ENCODE measurements around the gene RGS7. TPM values are rescaled to one million over a fixed set of nuclear protein-coding genes. Genes with fewer than 3 reads are reported as not detected.
"Not testable (repeated sequence)": the region's sequence is repeated elsewhere in the genome, so short reads cannot be mapped to it uniquely, and the experiment has no call there.

Gene RGS7
- total RNA-seq, 1 donor: under 0.01 TPM

DNA sequence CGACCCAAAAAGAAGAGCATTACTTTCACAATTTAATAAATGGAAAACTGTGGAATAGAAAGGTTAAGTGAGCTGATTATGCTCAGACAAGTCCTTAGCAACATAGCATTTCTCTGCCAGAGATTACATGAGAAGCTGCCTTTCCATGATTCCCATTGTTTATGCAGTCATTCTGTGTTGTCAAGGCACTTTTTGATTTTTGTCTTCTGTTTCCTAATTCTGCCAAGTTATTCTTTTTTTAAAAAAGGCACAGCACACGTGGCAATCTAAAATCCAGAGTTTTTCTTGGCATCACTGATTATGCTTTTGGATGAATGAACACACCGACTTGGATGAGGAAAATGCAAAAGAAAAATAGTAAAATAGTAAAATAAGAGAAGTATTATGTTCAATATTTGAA, 185.0 kb downstream of the RGS7 start:
- Histone ChIP-seq H3K9me3 (ENCODE audit: low read depth, low read length) (no peaks in the 10 kb centered on the region), H3K27me3 (ENCODE audit: insufficient read depth, low read length) (no peaks in the 10 kb centered on the region), H3K4me3 (ENCODE audit: low read length) (no peak overlapping the region), H3K4me1 (ENCODE audit: insufficient read depth, low read length) (no peaks in the 10 kb centered on the region)

DNA sequence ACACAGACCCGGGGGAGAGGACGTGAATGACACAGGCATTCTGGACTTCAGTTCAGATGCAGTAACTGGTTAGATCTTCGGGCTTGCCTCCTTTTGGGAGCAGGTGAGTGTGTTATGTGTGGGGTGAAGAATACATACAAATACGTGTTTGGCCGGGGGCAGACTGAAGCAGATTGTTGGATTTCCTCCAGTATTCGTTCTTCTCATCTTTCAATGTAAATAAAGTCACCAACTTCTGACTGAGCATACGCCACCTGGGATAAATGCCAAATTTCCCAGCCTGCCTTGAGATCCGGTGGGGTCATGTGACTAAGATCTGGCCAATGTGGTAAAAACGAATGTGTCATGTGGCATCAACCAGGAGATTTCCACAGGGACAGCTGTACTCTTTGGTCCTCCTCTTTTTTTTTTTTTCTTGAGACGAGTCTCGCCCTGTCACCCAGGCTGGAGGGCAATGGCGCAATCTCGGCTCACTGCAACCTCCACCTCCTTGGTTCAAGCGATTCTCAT, 189.8 kb downstream of the RGS7 start:
- no peaks in the 10 kb centered on the region for H3K4me1 ChIP-seq (ENCODE audit: insufficient read depth, low read length)
- no peaks in the 10 kb centered on the region for H3K27me3 ChIP-seq (ENCODE audit: insufficient read depth, low read length)
- no peak overlapping the region for H3K4me3 ChIP-seq (ENCODE audit: low read length)
- H3K9me3 ChIP-seq (ENCODE audit: low read depth, low read length): no peaks in the 10 kb centered on the region

DNA sequence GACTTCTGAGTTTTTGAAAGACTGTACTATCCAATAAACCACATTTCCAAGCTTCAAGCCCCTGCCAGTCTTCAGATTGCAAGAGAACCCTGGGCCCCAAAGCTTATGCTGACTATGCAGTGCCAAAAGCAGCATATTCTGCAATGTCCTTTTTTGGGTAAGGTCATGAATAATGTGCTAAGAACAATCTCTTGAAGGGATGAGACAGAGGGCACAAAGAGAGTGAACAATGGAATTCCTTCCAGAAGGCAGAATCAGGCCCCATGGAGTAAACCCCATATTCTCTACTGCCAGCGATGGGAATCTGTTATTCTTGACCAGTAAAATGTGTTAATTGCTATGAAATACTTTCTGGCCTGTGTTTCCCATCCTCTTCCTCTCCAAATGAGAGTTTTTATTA, 190.4 kb downstream of the RGS7 start:
- Histone ChIP-seq H3K9me3 (ENCODE audit: low read depth, low read length) (no peaks in the 10 kb centered on the region), H3K4me3 (ENCODE audit: low read length) (no peak overlapping the region), H3K27me3 (ENCODE audit: insufficient read depth, low read length) (no peaks in the 10 kb centered on the region), H3K4me1 (ENCODE audit: insufficient read depth, low read length) (no peaks in the 10 kb centered on the region)

DNA sequence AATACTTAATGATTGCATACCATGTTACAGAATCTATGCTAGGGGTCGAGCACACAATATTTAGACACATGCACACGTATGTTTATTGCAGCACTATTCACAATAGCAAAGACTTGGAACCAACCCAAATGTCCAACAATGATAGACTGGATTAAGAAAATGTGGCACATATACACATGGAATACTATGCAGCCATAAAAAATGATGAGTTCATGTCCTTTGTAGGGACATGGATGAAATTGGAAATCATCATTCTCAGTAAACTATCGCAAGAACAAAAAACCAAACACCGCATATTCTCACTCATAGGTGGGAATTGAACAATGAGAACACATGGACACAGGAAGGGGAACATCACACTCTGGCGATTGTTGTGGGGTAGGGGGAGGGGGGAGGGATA, 191.7 kb downstream of the RGS7 start:
- H3K4me1 ChIP-seq (ENCODE audit: insufficient read depth, low read length); H3K4me3 ChIP-seq (ENCODE audit: low read length); H3K9me3 ChIP-seq (ENCODE audit: low read depth, low read length); H3K27me3 ChIP-seq (ENCODE audit: insufficient read depth, low read length): not testable (repeated sequence)

DNA sequence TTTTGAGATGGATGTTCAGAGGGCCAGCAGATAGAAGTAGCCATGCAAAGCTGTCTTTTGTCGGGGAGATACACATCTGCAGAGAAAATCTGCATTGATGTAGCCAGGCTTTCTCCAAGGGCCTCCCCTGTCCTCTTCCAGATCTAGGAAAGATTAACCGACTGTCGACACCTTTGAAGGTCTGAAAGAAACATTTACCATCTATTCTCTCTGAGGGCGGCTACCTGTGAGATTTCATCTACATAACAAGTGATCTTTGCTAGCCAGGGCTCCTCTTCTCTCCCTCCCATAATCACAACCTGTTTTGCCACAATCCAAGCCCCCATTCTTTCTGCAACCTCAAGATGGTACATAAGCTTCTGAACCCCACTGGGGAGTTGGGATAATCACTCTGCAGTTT, 193.6 kb downstream of the RGS7 start:
- H3K4me1 ChIP-seq (ENCODE audit: insufficient read depth, low read length): no peaks in the 10 kb centered on the region
- H3K27me3 ChIP-seq (ENCODE audit: insufficient read depth, low read length): no peaks in the 10 kb centered on the region
- H3K4me3 ChIP-seq (ENCODE audit: low read length): no peak overlapping the region
- no peaks in the 10 kb centered on the region for H3K9me3 ChIP-seq (ENCODE audit: low read depth, low read length)

DNA sequence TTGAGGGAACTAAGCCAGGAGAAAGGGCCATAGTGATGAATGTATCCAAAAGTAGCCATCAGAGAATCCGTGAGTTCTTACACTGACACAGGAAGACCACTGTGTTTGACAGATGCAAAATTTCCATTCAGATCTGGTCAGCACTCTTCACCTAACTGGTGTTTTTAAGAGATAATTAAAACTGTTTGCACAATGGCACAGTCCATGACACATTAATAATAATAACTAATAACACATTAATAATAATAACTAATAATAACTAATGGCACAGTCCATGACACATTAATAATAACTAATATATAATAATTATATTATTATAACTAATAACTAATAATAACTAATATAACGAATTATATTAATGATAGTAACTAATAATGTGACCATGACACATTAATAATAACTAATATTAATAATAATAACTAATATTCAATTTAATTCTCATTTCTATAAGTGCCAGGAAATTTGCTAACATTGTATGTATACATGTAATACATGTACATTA, 195.8 kb downstream of the RGS7 start:
- Histone ChIP-seq H3K4me3 (ENCODE audit: low read length) (no peak overlapping the region), H3K4me1 (ENCODE audit: insufficient read depth, low read length) (no peaks in the 10 kb centered on the region), H3K27me3 (ENCODE audit: insufficient read depth, low read length) (no peaks in the 10 kb centered on the region), H3K9me3 (ENCODE audit: low read depth, low read length) (no peaks in the 10 kb centered on the region)

DNA sequence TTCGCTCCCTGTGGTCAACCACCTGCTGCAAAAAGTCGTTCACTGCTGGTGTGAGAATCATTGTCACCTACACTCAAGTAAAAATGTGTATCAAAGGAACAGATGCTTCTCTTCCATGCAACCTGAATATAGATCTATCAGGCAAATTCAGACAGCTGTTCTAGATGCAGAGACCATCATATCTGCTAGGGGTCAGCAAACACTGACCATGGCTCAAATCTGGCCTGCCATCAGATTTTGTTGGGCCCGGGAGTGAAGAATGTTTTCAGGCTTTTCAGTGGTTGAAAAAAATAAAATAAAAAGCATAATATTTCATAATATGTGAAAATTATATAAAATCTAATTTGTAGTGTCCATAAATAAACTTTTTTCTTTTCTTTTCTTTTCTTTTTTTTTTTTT, 199.6 kb downstream of the RGS7 start:
- H3K4me1 ChIP-seq (ENCODE audit: insufficient read depth, low read length): no peaks in the 10 kb centered on the region
- H3K27me3 ChIP-seq (ENCODE audit: insufficient read depth, low read length): no peaks in the 10 kb centered on the region
- no peaks in the 10 kb centered on the region for H3K9me3 ChIP-seq (ENCODE audit: low read depth, low read length)
- H3K4me3 ChIP-seq (ENCODE audit: low read length): no peak overlapping the region

DNA sequence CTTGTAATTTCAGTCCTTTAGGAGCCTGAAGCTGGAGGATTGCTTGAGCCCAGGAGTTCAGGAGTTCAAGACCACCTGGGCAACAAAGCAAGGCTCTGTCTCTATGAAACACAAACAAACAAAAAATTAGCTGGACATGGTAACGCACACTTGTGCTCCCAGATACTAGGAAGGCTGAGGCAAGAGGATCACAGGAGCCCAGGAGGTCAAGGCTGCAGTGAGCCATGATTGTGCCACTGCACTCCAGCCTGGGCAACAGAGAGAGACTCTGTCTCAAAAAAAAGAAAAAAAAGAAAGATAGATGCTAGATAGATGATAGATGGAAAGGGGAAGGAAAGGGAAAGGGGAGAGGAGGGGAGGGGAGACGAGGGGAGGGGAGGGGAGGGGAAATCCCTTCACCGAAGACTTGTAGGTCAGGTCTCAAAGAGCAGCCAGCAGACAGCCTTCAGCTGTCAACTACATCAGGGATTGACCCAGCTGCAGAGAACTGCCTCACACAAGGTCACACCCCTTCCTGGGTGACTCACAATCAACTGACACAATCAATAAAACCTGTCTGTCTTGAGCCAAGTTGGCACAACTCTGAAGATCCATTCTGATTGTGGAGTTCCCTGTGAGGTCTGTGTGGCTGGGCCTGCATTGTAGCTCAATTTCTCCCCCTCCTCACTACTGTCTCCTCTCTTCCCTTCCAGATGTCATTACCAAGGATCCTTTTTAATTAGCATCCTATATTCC, 200.6 kb downstream of the RGS7 start:
- Histone ChIP-seq H3K4me1 (ENCODE audit: insufficient read depth, low read length) (no peaks in the 10 kb centered on the region), H3K27me3 (ENCODE audit: insufficient read depth, low read length) (no peaks in the 10 kb centered on the region), H3K4me3 (ENCODE audit: low read length) (no peak overlapping the region), H3K9me3 (ENCODE audit: low read depth, low read length) (no peaks in the 10 kb centered on the region)

DNA sequence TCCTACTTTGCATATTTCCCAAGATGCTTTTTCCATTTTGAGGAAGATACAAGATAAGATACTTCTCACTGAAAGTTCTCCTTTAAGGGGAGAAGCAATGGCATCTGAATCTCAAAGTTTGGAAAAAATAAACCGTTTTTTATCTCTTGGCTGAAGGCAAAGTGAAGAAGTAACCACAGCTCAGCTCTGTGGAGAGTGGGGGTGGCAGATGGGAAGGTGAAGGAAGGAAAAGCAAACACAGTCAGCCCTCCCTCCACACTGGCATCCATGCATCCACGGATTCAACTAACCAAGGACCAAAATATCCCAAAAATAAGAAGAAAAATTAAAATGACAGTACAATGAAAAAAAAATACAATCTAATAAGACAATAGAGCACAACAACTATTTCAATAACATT, 211.1 kb downstream of the RGS7 start:
- Histone ChIP-seq H3K4me3 (ENCODE audit: low read length) (no peak overlapping the region), H3K9me3 (ENCODE audit: low read depth, low read length) (no peaks in the 10 kb centered on the region), H3K4me1 (ENCODE audit: insufficient read depth, low read length) (no peaks in the 10 kb centered on the region), H3K27me3 (ENCODE audit: insufficient read depth, low read length) (no peaks in the 10 kb centered on the region)

DNA sequence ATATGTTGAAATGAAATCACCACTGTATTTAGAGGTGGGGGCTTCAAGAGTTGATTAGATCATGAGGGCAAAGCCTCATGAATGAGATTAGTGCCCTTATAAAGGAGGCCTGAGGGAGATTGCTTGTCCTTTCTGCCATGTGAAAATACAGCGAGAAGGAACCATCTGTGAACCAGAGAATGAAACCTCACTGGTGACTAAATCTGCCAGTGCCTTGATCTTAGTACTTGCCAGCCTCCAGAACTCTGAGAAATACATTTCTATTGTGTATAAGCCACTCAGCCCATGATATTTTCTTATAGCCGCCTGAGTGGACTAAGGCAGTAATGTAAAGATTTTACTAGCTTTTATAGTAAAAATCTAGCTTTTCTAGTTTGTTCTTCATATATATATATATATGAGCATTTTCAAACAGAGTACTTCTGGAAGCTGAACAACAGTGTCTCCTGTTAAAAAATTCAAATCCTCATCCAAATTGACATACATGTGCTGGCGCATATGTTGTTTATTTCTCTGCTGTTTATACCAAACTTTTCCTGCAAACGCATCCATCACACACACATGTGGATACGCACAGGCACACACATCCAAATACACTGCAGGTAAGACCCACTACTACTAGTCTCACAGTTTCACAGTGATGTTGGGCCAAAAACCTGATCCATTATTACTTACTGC, 213.1 kb downstream of the RGS7 start:
- Histone ChIP-seq H3K4me1 (ENCODE audit: insufficient read depth, low read length) (no peaks in the 10 kb centered on the region), H3K9me3 (ENCODE audit: low read depth, low read length) (no peaks in the 10 kb centered on the region), H3K4me3 (ENCODE audit: low read length) (no peak overlapping the region), H3K27me3 (ENCODE audit: insufficient read depth, low read length) (no peaks in the 10 kb centered on the region)

DNA sequence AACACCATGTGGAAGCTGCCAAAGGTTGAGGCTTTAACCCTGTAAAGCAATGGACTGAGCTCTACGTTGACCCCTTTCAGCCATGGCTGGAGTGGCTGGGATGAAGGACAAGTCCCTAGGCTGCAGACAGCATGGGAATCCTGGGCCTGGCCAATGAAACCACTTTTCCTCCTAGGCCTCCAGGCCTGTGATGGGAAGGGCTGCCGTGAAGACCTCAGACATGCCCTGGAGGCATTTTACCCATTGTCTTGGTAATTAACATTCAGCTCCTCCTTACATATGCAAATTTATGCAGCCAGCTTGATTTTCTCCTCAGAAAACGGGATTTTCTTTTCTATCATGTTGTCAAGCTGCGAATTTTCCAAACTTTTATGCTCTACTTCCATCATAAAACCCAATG, 214.5 kb downstream of the RGS7 start:
- Histone ChIP-seq H3K4me3 (ENCODE audit: low read length) (no peak overlapping the region), H3K9me3 (ENCODE audit: low read depth, low read length) (no peaks in the 10 kb centered on the region), H3K27me3 (ENCODE audit: insufficient read depth, low read length) (no peaks in the 10 kb centered on the region), H3K4me1 (ENCODE audit: insufficient read depth, low read length) (no peaks in the 10 kb centered on the region)

DNA sequence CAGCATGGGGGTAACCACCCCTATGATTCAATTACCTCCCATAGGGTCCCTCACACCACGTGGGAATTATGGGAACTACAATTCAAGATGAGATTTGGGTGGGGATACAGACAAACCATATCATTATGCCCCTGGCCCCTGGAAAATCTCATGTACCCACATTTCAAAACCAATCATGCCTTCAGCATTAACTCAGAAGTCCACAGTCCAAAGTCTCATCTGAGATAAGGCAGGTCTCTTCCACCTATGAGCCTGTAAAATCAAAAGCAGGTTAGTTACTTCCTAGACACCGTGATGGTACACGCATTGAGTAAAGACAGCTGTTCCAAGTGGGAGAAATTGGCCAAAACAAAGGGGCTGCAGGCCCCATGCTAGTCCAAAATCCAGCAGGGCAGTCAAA, 215.4 kb downstream of the RGS7 start:
- not testable (repeated sequence) for H3K4me3 ChIP-seq (ENCODE audit: low read length); H3K27me3 ChIP-seq (ENCODE audit: insufficient read depth, low read length); H3K9me3 ChIP-seq (ENCODE audit: low read depth, low read length); H3K4me1 ChIP-seq (ENCODE audit: insufficient read depth, low read length)

DNA sequence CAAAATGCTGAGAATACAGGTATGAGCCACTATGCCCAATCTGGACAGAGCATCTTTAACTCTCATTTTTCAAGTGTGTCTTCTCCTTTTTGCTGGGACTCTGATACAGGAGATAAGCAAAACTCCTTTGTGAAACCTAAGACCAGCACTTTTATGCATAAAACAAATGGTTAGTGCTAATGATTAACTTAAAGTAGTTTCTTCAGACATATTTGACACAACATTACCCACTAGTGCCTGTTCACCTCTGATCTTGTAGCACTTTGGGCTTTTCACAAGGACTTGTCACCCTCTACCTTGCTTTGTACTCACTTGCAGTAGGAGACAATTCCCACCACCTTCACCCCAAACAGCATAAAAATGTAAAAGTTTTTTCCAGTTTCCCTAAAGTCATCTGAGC, 216.3 kb downstream of the RGS7 start:
- H3K9me3 ChIP-seq (ENCODE audit: low read depth, low read length): no peaks in the 10 kb centered on the region
- H3K27me3 ChIP-seq (ENCODE audit: insufficient read depth, low read length): no peaks in the 10 kb centered on the region
- H3K4me3 ChIP-seq (ENCODE audit: low read length): no peak overlapping the region
- H3K4me1 ChIP-seq (ENCODE audit: insufficient read depth, low read length): no peaks in the 10 kb centered on the region

DNA sequence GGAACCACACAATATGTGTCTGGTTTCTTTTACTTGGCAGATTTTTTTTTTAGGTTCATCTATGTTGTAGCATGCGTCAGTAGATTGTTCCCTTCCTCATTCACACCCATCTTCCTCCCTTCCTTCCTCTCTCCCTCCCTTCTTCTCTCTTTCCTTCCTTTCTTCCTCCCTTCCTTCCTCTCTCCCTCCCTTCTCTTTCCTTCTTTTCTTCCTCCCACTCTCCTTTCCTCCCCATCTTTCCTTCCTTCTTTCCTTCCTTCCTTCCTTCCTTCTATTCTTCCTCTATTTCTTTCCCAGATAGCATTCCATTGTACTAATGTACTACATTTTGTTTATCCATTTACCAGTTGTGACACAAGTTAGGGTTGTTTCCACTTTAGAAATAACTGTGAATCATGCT, 218.0 kb downstream of the RGS7 start:
- Histone ChIP-seq H3K4me1 (ENCODE audit: insufficient read depth, low read length) (no peaks in the 10 kb centered on the region), H3K9me3 (ENCODE audit: low read depth, low read length) (no peaks in the 10 kb centered on the region), H3K27me3 (ENCODE audit: insufficient read depth, low read length) (no peaks in the 10 kb centered on the region), H3K4me3 (ENCODE audit: low read length) (no peak overlapping the region)

DNA sequence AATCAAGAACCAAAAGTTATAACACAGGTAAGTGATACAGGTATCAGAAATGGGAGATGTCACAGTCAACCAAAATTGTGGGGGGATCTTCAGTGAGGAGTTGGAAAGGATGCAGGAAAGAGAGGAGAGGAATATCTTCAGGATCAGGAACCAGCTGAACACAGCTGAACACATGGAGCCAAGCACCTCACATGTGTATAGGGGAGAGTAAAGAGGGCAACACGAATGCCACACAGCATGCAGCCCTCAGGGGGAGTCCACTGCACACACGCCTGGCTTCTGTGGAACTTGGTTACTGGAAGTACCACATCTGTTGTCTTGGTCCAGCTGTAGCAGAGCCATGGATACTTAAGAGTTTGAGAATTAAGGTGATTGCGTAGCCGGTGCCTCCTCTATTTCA, 218.8 kb downstream of the RGS7 start:
- H3K4me1 ChIP-seq (ENCODE audit: insufficient read depth, low read length): no peaks in the 10 kb centered on the region
- no peaks in the 10 kb centered on the region for H3K9me3 ChIP-seq (ENCODE audit: low read depth, low read length)
- H3K4me3 ChIP-seq (ENCODE audit: low read length): no peak overlapping the region
- H3K27me3 ChIP-seq (ENCODE audit: insufficient read depth, low read length): no peaks in the 10 kb centered on the region

DNA sequence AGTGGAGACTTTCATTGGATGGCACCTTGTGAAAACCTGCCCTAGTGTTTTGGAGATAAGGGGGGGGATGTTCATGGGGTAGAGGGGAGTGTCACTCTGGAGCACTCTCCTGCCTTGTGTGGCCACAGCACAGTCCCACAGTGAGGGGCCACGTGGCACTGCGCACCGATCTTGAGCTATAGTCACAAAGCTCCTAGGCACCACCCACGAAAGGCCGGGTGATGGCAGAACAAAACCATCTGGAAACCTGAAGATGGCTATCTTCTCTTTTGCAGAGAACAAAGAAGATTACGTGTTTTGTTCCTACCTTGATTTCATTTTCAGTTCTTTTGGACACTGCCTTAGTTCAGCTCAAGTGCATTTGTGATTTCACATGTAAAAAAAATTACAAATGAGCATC, 220.6 kb downstream of the RGS7 start:
- Histone ChIP-seq H3K4me1 (ENCODE audit: insufficient read depth, low read length) (no peaks in the 10 kb centered on the region), H3K27me3 (ENCODE audit: insufficient read depth, low read length) (no peaks in the 10 kb centered on the region), H3K4me3 (ENCODE audit: low read length) (no peak overlapping the region), H3K9me3 (ENCODE audit: low read depth, low read length) (no peaks in the 10 kb centered on the region)

Measured in mononuclear cell (primary cell).